HG02884 (cell line): Measurements from ENCODE around the gene STAM.
A peak's percentile ranks its signal among the peaks of the same experiment; 100 is the strongest.
"Not testable (repeated sequence)": the region's sequence is repeated elsewhere in the genome, so short reads cannot be mapped to it uniquely, and the experiment has no call there.

Experiments used
- ATAC-seq: cut with Tn5 transposase; IDR thresholded peaks from one replicate; pipeline ENCODE4 v1.9.1; 2021; ENCODE audit warnings: mild to moderate bottlenecking, moderate library complexity; ENCODE audit not compliant: unreplicated experiment

The STAM gene

DNA sequence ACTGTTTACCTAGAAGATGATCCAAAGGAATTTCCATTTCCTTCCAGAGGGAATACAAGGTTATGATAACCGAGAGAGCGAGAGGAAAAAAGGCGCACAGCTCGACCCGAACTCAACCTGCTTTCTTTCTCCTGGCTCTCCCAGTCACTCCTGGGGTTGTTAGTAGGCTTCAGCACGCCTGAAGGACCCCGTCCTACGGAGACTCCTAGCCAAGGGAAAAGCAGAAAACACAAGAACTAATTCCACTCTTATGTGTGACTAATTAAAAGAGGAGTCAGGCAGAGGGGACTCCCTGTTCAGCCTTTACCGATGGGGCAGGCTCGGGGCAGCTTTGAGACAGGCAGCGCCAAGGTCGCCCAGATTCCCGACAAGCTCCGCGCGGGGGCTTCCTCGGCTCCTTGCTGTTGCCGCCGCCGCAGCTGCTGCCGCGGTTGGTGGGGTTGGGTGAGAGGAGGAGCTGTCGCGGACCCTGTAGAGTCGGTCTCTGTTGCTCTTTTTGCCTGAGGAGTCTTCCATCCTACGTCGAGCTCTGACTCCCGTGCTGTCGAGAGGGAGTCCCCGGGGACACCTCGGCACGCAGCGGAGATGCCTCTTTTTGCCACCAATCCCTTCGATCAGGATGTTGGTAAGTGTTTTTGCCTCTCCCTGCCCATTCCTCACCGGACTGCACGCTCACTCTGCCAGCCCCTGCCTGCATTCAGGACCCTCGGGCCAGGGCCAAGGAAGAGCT is at the start of gene STAM:
TSS of gene STAM (plus strand) at position 397 of the 730 bp plus-strand sequence. CDS start at position 586, 189 bp downstream.
- peak; percentile 86 for ATAC-seq

DNA sequence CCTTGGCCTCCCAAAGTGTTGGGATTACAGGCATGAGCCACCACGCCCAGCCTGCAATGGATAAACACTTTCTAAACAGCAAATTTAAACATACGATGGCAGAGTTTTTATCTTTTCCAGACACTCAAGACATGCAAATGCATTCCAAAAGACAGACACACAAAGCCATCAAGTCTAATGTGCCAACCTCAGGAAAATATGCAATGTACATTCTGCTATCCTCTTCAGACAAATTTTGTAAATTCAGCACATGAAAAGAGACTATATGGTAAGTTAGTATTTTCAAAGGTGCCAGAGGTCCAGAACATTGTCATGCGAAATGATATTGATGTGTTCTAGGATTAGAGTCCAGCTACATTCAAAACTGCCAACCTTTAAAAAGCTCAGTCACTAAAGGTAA is 46.6 kb upstream of the STAM start:
- no peak for ATAC-seq

DNA sequence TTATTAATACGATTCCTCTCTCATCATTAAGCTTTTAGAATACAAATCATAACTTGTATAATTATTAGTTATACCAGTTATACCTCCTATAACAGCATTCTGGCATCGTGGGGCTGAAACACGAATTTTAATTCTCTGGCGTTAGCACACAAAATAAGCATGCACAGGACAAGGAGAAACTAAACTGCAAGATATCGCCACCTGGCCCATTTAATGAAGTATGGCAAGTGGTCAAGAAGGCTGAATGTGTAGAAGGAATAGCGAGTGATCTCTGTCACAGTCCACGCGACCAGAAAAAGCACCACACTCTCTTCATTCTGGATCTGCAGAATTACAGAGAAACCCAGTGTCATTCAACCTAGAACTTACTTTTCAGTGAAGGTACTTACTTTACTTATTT is 44.9 kb upstream of the STAM start:
- ATAC-seq: no peak

DNA sequence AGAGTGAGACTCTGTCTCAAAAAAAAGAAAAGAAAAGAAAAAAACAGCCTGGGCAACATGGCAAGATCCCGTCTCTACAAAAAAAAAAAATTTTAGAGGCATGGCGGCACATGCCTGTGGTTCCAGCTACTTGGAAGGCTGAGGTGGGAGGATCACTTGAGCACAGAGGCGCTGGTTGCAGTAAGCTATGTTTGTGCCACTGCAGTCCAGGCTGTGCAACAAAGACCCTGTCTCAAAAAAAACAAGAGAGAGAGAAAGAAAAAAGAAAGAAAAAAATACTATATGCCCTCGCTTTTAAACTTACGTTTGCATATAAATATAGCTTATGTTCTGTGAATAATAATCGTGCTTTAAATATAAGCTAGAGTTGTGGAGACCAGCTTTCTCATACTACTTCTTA is 38.0 kb upstream of the STAM start:
- ATAC-seq: no peak

DNA sequence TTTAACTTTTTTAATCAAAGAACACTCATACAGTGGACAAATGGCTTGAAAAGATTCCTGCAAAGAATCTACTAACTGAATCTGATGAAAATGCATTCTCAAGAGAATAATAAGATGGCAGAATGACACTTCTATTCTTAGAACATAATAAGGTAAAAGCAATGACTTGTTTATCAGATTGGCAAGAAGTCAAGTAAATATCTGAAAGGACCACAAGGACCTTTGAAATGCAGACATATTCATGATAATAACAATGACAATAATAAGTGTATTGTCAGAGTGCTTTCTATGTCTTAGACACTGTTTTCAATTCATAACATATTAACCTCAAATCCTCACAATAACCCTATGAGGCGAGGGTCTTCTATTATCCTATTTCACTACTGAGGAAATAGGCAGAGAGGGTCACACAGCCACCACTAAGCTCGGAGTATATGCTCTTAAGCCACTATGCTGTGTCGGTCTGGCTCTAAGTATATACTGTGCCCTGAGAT is 37.4 kb upstream of the STAM start:
- no peak for ATAC-seq

DNA sequence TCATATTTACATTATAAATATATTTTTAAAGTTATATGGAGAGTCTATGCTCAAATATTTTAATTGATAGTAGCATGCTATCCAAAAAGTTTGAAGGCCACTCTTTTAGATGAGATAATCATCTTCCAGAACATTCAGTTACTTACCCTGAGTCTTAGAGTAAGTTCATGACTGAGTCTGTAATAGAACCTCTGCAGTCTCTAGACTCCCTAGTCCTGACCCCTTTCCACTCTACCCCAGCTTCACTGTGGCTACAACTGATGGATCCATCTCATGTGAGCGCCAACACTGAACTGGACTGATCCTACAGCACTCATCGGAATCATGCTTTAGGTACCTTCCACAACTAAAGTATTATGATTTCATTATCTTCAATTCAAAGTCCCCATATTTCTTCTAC is 36.9 kb upstream of the STAM start:
- no peak for ATAC-seq

DNA sequence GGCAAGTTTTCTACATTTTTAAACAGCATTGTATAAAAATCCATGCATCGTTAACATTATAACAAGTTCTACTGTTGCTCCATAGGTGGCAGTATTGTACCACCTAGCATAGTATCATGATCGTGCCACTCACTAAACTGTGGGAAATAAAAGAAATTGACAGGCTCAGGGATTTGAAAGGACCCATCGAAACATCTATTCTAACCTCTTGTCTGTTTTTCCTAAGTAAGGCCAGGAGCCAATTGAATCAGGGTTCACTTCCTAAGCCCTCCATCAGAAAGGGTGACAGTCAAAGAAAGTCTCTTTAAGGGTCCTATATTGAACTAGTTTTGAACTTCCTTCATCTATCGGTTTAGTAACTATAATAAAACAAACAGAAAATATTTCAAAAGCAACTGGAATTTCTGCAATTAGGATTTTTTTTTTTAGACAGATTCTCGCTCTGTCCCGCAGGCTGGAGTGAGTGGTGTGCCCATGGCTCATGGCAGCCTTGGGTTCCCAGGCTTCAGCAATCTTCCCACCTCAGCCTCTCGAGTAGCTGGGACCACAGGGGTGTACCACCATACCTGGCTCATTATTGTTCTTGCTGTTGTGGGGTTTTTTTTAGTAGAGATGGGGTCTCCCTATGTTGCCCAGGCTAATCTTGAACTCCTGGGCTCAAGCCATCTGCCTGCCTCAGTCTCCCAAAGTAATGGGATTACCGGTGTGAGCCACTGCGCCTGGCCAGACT is 36.2 kb upstream of the STAM start:
- ATAC-seq: peak; percentile 80

DNA sequence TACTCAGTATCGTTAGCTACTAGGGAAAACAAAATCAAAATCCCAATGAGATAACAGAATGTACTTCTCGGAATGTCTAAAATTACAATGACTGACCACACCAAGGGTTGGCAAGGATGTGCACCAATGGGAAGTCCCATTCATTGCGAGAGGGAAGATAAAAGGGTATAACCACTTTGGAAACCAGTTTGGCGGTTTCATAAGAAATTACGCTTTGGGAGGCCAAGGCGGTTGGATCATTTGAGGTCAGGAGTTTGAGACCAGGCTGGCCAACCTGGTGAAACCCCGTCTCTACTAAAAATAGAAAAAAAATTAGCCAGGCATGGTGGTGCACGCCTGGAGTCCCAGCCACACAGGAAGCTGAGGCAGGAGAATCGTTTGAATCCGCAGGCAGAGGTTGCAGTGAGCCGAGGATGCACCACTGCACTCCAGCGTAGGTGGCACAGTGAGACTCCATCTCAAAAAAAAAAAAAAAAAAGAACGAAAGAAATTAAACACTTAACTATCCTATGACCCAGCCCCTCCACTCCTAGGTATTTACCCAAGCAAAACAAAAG is 34.4 kb upstream of the STAM start:
- no peak for ATAC-seq

DNA sequence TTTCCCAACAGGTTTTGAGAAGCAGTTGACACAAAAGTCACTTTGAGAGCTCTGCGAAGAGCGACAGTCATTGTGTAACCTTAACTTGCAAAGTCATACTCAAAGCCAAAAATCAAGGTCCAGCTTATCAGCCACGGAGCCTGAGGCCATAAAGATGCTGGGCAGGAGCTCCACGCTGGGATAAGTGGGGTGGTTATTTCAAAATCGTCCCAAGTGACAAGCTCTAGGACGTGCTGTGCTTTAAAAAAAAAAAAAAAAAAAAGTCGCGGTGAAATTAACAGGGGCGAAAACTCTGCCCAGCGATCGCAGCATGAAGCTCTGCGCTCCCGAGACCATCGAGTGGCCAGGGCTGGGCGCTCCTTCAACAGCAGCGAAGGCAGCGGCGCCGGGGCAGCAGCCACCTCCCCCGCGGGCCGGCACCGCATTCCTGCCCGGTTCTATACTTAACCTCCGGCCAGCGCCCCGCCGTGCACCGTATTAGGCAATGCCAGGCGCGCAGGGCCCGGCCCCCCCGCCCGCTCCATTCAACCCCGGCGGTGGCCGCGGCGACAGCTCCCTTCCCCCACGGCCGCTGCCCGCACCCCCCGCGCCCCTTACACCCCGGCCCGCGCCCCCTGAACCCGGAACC is 27.4 kb upstream of the STAM start:
- ATAC-seq: peak; percentile 24

DNA sequence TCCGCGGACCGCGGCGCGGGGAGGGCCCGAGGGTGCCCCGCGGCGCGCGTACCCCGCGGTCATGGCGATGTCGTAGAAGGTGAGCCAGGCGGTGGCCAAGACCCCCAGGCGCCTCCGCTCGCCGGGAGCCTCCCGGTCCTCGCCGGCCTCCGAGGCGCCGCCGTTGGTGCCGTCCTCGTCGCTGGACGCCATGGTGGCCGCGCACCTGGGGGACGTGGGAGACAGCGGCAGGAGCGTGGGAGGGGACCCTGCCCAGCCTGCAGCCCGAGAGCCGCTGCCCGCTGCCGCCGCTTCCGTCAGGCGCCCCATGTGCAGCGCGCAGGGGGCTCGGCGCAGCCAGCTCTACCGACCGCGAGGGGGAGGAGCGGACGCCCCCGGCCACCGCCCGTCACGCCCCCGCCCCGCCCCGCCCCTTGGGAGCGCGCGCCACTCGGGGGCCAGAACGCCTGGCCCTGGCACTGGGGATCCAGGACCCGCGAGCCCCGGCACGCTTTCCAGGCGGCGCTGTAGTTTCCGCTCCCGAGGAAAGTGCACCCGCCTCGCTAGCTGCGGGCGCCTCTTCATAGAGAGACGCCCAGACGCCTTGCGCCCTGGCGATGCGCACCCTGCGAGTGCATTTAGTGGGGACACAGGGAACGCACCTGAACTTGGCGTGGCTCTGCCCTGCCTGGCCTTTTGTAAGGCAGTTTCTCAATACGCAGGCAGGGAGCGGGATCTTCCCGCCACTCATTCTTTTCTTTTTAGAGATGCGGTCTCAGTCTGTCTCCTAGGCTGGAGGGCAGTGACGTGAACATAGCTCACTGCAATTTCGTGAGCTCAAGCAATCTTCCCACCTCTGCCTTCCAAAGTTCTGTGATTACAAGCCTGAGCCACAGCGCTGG is 26.7 kb upstream of the STAM start, which contains the start of gene HACD1:
TSS of gene HACD1 (minus strand) at position 344 of the 881 bp plus-strand sequence. CDS start at position 309, 35 bp downstream.
- peak; percentile 51 for ATAC-seq

DNA sequence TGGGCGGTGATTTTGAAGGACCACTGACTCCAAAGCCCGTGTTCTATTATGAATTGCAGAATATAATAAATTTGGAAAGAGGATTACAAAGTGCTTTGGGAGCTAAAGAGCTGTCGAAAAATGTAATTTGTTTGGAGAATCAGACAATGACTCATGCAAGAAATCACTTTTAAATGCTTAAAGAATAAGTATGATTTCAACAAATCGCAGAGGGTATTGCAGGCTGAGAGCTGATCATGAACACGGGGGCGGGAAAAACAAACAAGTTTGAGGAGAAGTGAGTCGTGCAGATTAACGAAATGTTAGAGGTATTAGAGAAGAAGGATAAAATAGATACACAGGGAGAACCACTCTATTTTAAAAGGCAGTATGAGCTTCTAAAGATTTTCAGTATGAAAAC is 21.9 kb upstream of the STAM start:
- ATAC-seq: no peak

DNA sequence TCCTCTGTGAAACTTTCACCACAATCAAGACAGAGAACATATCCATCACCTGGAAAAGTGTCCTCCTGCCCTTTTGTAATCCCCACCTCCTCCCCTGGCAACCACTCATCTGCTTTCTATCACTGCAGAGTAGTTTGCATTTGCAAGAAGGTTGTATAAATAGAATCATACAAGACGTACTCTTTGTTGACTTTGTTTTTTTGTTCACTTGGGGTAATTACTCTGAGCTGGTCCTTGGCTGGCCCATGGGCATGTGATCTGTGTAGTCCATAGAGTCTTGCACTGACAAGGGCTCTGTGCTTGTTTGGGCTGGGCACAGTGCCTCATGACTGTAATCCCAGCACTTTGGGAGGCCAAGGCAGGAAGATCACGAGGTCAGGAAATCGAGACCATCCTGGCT is 19.0 kb upstream of the STAM start:
- ATAC-seq: no peak

DNA sequence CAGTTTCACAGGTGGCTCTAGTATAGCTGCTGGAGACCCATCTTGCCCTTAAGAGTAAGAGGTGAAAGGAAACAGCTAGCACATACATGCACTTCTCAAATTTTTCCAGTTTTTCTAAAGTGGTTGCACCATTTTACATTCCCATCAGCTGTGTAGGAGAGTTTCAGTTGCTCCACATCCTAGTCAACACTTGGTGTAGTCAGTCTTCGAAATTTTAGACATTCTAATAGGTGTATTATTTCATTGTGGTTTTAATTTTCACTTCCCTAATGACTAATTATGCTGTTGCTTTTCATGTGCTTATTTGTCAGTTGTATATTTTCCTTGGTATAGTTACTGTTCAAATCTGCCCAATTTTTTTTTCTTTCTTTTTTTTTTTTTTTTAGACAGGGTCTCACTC is 17.3 kb upstream of the STAM start:
- ATAC-seq: no peak

DNA sequence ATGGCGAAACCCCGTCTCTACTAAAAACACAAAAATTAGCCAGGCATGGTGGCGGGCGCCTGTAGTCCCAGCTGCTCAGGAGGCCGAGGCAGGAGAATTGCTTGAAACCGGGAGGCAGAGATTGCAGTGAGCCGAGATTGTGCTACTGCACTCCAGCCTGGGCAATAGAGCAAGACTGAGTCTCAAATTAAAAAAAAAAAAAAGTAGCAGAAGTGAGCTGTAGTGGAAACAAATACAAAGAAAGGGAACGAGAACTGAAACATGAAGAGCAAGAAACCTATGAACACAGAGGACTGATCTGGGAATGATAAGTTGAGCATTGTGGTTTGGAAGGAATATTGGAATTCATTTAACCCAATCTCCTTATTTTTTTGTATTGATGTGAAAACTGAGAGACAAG is 11.4 kb upstream of the STAM start:
- ATAC-seq: not testable (repeated sequence)

DNA sequence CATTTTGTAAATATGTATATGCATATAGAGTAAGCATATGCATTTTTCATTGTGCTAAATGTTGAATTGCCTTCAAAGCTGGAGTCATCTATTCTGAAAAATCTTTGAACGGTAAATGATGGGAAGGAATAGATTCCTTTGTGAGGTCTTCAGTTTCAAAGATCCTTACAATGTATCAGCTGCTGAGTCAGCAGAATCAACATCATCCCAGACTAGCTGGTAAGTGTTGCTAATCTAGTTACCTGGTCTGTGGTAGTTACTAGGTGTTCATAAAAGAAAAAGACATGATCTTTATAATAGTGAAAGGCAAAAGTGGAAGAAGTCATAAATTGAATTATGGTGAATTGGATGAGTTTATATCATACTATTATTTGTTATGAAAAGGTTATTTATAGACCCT is 10.6 kb upstream of the STAM start:
- ATAC-seq: no peak

DNA sequence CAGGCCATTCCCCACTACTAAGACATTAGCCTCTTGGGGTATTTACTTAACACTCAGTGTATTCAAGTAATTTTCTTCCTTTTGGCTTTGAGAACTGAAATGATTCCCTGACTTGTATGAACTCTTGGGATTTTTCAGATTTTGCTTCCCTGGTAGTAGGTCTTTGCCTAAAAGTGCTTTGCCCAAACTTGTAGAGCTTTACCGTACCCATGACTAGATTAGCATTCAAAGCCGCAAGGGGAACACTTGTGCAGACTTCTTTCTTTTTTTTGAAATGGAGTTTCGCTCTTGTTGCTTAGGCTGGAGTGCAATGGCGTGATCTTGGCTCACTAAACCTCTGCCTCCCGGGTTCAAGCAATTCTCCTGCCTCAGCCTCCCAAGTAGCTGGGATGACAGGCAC is 6.1 kb upstream of the STAM start:
- no peak for ATAC-seq

DNA sequence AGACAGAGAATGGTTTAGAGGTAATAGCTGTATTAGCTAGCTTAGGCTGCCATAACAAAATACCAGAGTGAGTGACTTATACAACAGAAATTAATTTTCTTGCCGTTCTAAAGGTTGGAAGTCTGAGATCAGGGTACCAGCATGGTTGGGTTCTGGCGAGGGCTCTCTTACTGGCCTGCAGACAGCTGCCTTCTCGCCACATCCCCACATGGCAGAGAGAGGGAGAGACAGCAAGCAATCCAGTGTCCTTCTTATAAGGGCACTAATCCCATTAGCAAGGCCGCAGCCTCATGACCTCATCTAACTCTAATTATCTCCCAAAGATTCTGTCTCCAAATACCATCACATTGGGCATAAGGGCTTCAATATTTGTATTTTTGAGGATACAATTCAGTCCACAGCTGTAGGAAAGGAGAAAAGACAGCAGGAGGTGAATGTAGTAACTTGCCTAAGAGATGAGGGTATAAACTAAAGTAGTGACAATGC is 3.6 kb upstream of the STAM start:
- ATAC-seq: no peak

DNA sequence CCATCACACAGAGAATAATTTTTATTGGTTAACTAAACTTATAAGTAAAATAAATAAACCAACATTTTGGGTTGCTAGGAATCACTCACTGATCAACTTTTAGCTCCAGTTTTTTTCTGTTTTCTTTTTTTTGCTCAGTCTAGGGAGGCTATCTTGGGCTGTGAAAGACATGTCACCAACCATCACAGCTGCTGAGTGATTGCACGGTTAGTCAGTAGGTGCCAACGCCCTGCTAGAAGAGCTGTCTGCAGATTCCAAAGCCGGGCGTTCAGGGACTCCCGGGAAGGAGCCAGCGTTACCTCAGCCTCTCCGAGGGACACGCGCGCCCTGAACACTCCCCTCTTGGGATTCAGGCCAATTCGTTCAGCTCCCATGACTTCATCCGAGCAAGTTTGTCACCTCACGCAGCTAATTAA is 604 bp upstream of the STAM start:
- peak; percentile 25 for ATAC-seq

DNA sequence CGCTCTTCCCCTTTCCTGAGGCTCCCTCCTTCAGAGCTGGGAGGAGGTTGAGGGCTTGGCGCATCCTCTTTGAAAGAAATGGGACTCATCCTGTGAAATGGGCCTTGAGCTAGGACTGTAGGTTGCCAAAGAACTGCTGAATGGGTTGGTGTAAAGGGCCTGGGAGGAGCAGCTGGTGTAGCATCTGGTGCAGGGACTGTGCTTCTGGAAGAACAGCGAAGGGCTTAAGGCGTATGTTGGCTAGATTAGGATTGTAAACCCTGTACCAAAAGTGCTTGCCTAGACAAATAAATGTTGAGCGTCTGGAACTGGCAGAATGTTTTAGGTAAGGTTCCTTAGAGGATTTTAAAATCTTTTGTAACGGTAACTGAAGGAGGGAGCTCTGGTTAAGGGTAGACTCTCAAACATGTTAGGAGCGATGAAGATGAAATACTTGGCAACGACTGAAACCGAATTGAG is 563 bp downstream of the STAM start:
- ATAC-seq: peak; percentile 29
